Measurements from ENCODE around the gene TPD52L2. TPM values are rescaled to one million over a fixed set of nuclear protein-coding genes. Genes with fewer than 3 reads are reported as not detected.
"Not testable (repeated sequence)": the region's sequence is repeated elsewhere in the genome, so short reads cannot be mapped to it uniquely, and the experiment has no call there.

TPD52L2 gene
- total and polyA plus RNA-seq, 4 donors: 38.5 to 109 (median 69.9) TPM

DNA sequence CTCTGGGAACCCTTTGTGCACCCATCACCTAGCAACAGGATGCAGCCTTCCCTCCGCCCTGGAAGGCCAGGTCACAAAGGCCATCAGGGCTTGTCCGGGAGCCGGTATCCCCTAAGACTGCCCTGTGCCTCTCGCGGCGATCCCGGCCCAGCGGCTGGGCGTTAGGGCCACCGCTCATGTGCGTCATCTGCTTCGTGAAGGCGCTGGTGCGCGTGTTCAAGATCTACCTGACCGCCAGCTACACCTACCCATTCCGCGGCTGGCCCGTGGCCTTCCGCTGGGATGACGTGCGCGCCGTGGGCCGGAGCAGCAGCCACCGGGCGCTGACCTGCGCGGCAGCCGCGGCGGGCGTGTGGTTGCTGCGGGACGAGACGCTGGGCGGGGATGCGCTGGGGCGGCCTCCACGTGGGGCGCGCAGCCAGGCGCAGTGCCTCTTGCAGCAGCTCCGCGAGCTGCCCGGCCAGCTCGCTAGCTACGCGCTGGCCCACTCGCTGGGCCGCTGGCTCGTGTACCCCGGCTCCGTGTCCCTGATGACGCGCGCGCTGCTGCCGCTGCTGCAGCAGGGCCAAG, 3.6 kb upstream of the TPD52L2 start, which contains the start of gene ABHD16B:
ABHD16B (plus strand) TSS at position 134 of the 570 bp plus-strand sequence; CDS start at position 177, 43 bp downstream.
- WGBS (ENCODE audit: insufficient coverage): 95% methylated on average over 59 of the region's 59 CpGs
- Histone ChIP-seq H3K4me1 (ENCODE audit: control insufficient read depth, insufficient read depth, low read length) (peaks cover 60% of the 10 kb centered on the region), H3K27ac (ENCODE audit: low read depth, low read length) (no peak within 1 kb of the TSS), H3K27me3 (ENCODE audit: control insufficient read depth, insufficient read depth, low read length) (peaks cover 11% of the 10 kb centered on the region), H3K36me3 (ENCODE audit: control insufficient read depth, insufficient read depth, low read length) (peaks cover 26% of the 10 kb centered on the region), H3K9me3 (ENCODE audit: control insufficient read depth, insufficient read depth, low read length) (no peaks in the 10 kb centered on the region), H3K4me3 (ENCODE audit: low read depth, low read length) (no peak within 1 kb of the TSS)
- DNase-seq (ENCODE audit: low read depth in 4 of 6, low spot score in 6 of 6): no peak

DNA sequence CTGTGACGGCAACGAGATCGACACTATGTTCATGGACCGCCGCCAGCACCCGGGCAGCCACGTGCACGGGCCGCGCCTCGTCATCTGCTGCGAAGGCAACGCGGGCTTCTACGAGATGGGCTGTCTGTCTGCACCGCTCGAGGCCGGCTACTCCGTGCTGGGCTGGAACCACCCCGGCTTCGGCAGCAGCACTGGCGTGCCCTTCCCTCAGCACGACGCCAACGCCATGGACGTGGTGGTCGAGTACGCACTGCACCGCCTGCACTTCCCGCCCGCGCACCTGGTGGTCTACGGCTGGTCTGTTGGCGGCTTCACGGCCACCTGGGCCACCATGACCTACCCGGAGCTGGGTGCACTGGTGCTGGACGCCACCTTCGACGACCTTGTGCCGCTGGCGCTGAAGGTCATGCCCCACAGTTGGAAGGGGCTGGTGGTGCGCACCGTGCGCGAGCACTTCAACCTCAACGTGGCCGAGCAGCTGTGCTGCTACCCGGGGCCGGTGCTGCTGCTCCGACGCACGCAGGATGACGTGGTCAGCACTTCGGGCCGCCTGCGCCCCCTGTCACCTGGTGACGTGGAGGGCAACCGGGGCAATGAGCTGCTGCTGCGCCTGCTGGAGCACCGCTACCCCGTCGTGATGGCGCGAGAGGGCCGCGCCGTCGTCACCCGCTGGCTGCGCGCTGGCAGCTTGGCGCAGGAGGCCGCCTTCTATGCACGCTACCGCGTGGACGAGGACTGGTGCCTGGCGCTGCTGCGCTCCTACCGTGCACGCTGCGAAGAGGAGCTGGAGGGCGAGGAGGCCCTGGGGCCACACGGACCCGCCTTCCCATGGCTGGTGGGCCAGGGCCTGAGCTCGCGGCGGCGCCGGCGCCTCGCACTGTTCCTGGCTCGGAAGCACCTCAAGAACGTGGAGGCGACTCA, 2.8 kb upstream of the TPD52L2 start:
- no peaks in the 10 kb centered on the region for H3K9me3 ChIP-seq (ENCODE audit: control insufficient read depth, insufficient read depth, low read length)
- no peak for DNase-seq (ENCODE audit: low read depth in 4 of 6, low spot score in 6 of 6)
- H3K27ac ChIP-seq (ENCODE audit: low read depth, low read length): no peak overlapping the region
- H3K27me3 ChIP-seq (ENCODE audit: control insufficient read depth, insufficient read depth, low read length): peaks cover 11% of the 10 kb centered on the region
- 98% methylated on average over 95 of the region's 95 CpGs for WGBS (ENCODE audit: insufficient coverage)
- H3K36me3 ChIP-seq (ENCODE audit: control insufficient read depth, insufficient read depth, low read length): peaks cover 30% of the 10 kb centered on the region
- H3K4me3 ChIP-seq (ENCODE audit: low read depth, low read length): no peak overlapping the region
- H3K4me1 ChIP-seq (ENCODE audit: control insufficient read depth, insufficient read depth, low read length): peaks cover 62% of the 10 kb centered on the region

DNA sequence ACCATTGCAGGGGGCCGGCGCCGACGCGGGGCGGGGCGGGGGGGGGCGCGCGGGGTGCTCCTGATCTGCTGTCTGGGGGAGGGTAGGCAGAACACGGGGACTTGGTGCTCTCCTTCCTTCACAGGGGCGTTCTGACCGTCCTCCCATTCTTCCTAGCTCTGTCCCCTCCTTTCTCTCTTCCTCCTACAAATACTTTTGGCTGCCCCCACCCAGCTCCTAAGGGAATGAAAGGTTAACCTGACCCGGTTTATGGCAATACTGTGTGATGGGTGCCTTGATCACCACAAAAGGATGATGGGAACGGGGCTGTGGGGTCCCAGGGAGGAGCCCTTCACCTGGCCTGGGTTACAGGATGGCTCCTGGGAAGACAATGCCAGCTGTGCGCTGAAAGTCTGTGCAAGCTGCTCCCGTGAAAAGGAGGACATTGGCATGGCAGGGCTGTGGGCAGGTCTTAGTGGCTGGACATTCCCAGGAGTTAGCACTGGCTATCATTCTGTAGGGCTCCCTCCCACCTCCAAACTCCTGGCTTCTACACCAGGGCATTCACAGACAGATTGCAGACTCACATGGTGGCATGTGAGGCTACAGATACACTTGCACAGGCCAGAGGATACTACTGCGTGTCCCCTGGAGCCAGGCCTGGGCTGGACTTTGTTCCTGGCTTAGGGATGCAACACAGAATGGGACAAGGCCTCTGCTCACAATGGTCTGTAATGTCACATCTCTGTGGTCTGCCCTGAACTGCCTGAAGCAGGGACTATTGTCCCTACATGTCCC, 1.9 kb upstream of the TPD52L2 start:
- H3K9me3 ChIP-seq (ENCODE audit: control insufficient read depth, insufficient read depth, low read length): no peaks in the 10 kb centered on the region
- H3K27ac ChIP-seq (ENCODE audit: low read depth, low read length): peak overlapping the region; percentile 40
- no peak for DNase-seq (ENCODE audit: low read depth in 4 of 6, low spot score in 6 of 6)
- H3K4me1 ChIP-seq (ENCODE audit: control insufficient read depth, insufficient read depth, low read length): peaks cover 52% of the 10 kb centered on the region
- 85% methylated on average over 5 of the region's 18 CpGs for WGBS (ENCODE audit: insufficient coverage)
- peaks cover 2% of the 10 kb centered on the region for H3K27me3 ChIP-seq (ENCODE audit: control insufficient read depth, insufficient read depth, low read length)
- H3K4me3 ChIP-seq (ENCODE audit: low read depth, low read length): no peak overlapping the region
- H3K36me3 ChIP-seq (ENCODE audit: control insufficient read depth, insufficient read depth, low read length): peaks cover 35% of the 10 kb centered on the region

DNA sequence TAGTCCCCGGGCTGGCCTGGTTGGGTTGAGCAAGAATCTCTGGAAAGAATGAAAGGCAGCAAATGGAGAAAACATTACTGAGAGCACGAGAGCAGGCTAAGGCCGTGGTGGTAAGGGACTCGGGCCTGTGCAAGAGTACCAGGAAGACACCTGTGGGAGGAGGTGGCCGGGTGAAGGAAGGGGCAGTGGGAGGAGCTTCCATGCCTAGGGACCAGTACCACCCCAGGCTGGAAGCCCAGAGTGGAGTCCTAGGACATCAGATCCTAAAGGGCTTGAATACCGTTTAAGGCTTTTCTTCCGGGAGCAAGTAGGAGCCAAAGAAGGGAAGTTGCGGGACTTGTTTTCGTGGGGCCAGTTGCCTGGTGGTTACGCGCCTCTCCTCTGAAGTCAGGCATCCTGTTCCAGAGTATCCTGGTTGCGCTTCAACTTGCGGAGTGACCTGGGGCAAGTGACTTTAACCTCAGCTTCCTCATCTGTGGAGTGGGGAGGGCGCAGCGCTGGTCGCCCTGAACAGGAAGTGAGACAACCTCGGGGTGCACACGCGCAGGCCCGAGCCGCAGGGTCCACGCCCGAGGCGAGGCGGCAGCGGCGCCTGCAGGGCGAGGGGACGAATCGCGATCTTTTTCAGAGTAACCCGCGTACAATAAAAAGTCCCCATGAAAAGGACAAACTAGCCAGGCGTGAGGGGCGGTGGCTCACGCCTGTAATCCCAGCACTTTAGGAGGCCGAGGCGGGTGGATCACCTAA, 1.1 kb upstream of the TPD52L2 start:
- WGBS (ENCODE audit: insufficient coverage): 17% methylated on average over 38 of the region's 38 CpGs
- peak overlapping the region; percentile 40 for H3K27ac ChIP-seq (ENCODE audit: low read depth, low read length)
- peak overlapping the region; percentile 84 for H3K4me3 ChIP-seq (ENCODE audit: low read depth, low read length)
- peaks cover 44% of the 10 kb centered on the region for H3K4me1 ChIP-seq (ENCODE audit: control insufficient read depth, insufficient read depth, low read length)
- no peaks in the 10 kb centered on the region for H3K9me3 ChIP-seq (ENCODE audit: control insufficient read depth, insufficient read depth, low read length)
- no peaks in the 10 kb centered on the region for H3K27me3 ChIP-seq (ENCODE audit: control insufficient read depth, insufficient read depth, low read length)
- peak in 4 of 6 donors; percentile 49 to 92 (median 74) for DNase-seq (ENCODE audit: low read depth in 4 of 6, low spot score in 6 of 6)
- H3K36me3 ChIP-seq (ENCODE audit: control insufficient read depth, insufficient read depth, low read length): peaks cover 43% of the 10 kb centered on the region

DNA sequence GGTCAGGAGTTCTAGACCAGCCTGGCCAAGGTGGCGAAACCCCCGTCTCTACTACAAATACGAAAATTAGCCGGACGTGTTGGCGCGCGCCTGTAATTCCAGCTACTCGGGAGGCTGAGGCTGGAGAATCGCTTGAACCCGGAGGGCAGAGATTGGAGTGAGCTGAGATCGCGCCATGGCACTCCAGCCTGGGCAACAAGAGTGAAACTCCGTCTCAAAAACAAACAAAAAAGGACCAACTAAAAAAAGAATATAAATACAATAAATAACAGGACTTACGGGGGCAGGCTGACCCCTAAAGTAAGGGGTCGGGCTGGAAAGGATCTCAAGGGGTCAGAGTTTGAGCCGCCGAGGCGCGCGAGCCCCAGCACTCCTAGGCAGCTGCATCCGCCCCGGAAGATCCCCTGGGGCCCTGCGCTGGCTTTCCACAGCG, 509 bp upstream of the TPD52L2 start:
- Histone ChIP-seq H3K36me3 (ENCODE audit: control insufficient read depth, insufficient read depth, low read length) (peaks cover 49% of the 10 kb centered on the region), H3K27ac (ENCODE audit: low read depth, low read length) (peak overlapping the region; percentile 40), H3K4me1 (ENCODE audit: control insufficient read depth, insufficient read depth, low read length) (peaks cover 38% of the 10 kb centered on the region), H3K27me3 (ENCODE audit: control insufficient read depth, insufficient read depth, low read length) (no peaks in the 10 kb centered on the region), H3K4me3 (ENCODE audit: low read depth, low read length) (peak overlapping the region; percentile 84), H3K9me3 (ENCODE audit: control insufficient read depth, insufficient read depth, low read length) (no peaks in the 10 kb centered on the region)
- WGBS (ENCODE audit: insufficient coverage): 0% methylated on average over 13 of the region's 25 CpGs
- no peak for DNase-seq (ENCODE audit: low read depth in 4 of 6, low spot score in 6 of 6)

DNA sequence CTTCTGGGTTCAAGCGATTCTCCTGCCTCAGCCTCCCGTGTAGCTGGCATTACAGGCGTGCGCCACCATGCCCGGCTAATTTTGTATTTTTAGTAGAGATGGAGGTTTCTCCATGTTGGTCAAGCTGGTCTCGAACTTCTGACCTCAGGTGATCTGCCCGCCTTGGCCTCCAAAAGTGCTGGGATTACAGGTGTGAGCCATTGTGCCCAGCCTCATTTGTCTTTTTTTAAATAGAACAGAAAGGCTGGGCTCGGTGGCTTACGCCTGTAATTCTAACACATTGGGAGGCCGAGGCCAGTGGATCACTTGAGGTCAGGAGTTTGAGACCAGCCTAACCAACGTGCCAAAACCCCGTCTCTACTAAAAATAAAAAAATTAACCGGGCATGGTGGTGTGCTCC, 2.0 kb downstream of the TPD52L2 start:
- WGBS (ENCODE audit: insufficient coverage): 98% methylated on average over 11 of the region's 13 CpGs
- Histone ChIP-seq H3K4me1 (ENCODE audit: control insufficient read depth, insufficient read depth, low read length) (peaks cover 29% of the 10 kb centered on the region), H3K36me3 (ENCODE audit: control insufficient read depth, insufficient read depth, low read length) (peaks cover 50% of the 10 kb centered on the region)
- not testable (repeated sequence) for H3K9me3 ChIP-seq (ENCODE audit: control insufficient read depth, insufficient read depth, low read length); H3K27ac ChIP-seq (ENCODE audit: low read depth, low read length); H3K27me3 ChIP-seq (ENCODE audit: control insufficient read depth, insufficient read depth, low read length); DNase-seq (ENCODE audit: low read depth in 4 of 6, low spot score in 6 of 6); H3K4me3 ChIP-seq (ENCODE audit: low read depth, low read length)

DNA sequence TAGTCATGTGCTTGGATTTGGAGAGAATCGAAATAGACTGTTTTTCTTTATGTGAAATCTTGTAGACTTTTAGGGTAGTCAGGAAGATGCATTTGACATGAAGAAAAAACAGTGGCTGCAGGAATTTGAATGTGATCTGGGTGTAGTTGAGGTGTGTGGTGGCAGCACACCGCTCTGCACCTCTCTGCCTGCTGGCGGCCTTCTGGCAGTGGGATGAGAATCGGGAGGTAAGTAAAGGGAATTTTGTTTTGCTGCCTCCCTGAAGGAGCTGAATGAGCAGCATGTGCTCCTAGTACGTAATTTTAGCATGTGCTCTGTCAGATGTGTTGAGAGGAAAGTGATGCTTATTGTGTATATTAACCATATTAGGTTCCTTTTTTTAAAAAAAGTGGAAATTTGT, 3.2 kb downstream of the TPD52L2 start:
- DNase-seq (ENCODE audit: low read depth in 4 of 6, low spot score in 6 of 6): no peak
- no peak overlapping the region for H3K27ac ChIP-seq (ENCODE audit: low read depth, low read length)
- 96% methylated on average over 4 of the region's 5 CpGs for WGBS (ENCODE audit: insufficient coverage)
- no peaks in the 10 kb centered on the region for H3K9me3 ChIP-seq (ENCODE audit: control insufficient read depth, insufficient read depth, low read length)
- H3K27me3 ChIP-seq (ENCODE audit: control insufficient read depth, insufficient read depth, low read length): no peaks in the 10 kb centered on the region
- H3K4me1 ChIP-seq (ENCODE audit: control insufficient read depth, insufficient read depth, low read length): peaks cover 29% of the 10 kb centered on the region
- H3K36me3 ChIP-seq (ENCODE audit: control insufficient read depth, insufficient read depth, low read length): peaks cover 55% of the 10 kb centered on the region
- H3K4me3 ChIP-seq (ENCODE audit: low read depth, low read length): no peak overlapping the region

DNA sequence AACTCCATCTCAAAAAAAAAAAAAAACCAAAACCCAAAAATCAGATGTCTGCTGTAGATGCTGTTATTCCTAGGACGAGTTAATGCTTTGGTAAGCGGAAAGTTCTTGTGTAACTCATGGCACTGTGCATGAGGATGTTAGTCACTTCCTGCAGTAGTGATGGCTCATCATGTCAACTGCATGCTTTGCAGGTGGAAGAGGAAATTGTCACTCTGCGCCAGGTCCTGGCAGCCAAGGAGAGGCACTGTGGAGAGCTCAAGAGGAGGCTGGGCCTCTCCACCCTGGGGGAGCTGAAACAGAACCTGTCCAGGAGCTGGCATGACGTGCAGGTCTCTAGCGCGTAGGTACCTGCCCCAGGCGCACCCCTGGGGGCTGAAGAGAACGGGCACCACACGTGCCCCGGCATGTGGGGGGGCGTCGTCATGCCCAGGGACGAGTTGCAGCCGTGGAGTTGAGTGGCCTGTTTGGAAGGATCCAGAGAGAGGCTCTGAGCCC, 8.5 kb downstream of the TPD52L2 start:
- H3K4me1 ChIP-seq (ENCODE audit: control insufficient read depth, insufficient read depth, low read length): no peaks in the 10 kb centered on the region
- peaks cover 93% of the 10 kb centered on the region for H3K36me3 ChIP-seq (ENCODE audit: control insufficient read depth, insufficient read depth, low read length)
- H3K9me3 ChIP-seq (ENCODE audit: control insufficient read depth, insufficient read depth, low read length): no peaks in the 10 kb centered on the region
- H3K4me3 ChIP-seq (ENCODE audit: low read depth, low read length): no peak overlapping the region
- WGBS (ENCODE audit: insufficient coverage): 95% methylated on average over 8 of the region's 14 CpGs
- no peaks in the 10 kb centered on the region for H3K27me3 ChIP-seq (ENCODE audit: control insufficient read depth, insufficient read depth, low read length)
- H3K27ac ChIP-seq (ENCODE audit: low read depth, low read length): no peak overlapping the region
- no peak for DNase-seq (ENCODE audit: low read depth in 4 of 6, low spot score in 6 of 6)

DNA sequence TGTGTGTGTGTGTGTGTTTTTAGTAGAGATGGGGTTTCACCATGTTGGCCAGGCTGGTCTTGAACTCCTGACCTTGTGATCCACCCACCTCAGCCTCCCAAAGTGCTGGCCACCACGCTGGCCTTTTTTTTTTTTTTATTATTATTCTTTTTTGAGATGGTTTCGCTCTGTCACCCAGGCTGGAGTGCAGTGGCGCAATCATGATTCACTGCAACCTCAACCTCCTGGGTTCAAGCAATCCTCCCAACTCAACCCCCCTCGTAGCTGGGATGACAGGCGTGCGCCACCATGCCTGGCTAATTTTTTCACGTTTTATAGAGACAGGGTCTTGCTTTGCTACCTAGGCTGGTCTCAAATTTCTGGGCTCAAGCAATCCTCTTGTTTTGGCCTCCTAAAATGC, 9.2 kb downstream of the TPD52L2 start:
- not testable (repeated sequence) for H3K4me1 ChIP-seq (ENCODE audit: control insufficient read depth, insufficient read depth, low read length); H3K4me3 ChIP-seq (ENCODE audit: low read depth, low read length); H3K27ac ChIP-seq (ENCODE audit: low read depth, low read length); H3K9me3 ChIP-seq (ENCODE audit: control insufficient read depth, insufficient read depth, low read length); DNase-seq (ENCODE audit: low read depth in 4 of 6, low spot score in 6 of 6); H3K27me3 ChIP-seq (ENCODE audit: control insufficient read depth, insufficient read depth, low read length)
- peaks cover 93% of the 10 kb centered on the region for H3K36me3 ChIP-seq (ENCODE audit: control insufficient read depth, insufficient read depth, low read length)
- 96% methylated on average over 4 of the region's 7 CpGs for WGBS (ENCODE audit: insufficient coverage)
